Suprapubic skin (tissue), 3 donors: ENCODE results near the gene ABCC8.

Experiments used
- EP300 ChIP-seq: sonication (generic); formaldehyde crosslinking; IDR thresholded peaks from one replicate; pipeline ENCODE4 v1.6.1; 2017; ENCODE audit warnings: antibody characterized with exemption
- POLR2A ChIP-seq, 2 donors: fragments of 450-650 bp; IDR thresholded peaks; one replicate each; pipeline ENCODE4 v1.6.1; 2017; ENCODE audit warnings: antibody characterized with exemption in 2 of 2, mild to moderate bottlenecking in 2 of 2, moderate library complexity in 2 of 2
- TF ChIP-seq, protein P1 (sequence below), 2 donors: fragments of 200-600 bp in 1 of 2; fragments of 450-650 bp in 1 of 2; sonication (generic) in 1 of 2; IDR thresholded peaks; one replicate each; pipeline ENCODE4 v1.5.1; 2016 to 2019; ENCODE audit warnings: antibody characterized with exemption in 2 of 2, mild to moderate bottlenecking in 1 of 2, moderate library complexity in 1 of 2

DNA sequence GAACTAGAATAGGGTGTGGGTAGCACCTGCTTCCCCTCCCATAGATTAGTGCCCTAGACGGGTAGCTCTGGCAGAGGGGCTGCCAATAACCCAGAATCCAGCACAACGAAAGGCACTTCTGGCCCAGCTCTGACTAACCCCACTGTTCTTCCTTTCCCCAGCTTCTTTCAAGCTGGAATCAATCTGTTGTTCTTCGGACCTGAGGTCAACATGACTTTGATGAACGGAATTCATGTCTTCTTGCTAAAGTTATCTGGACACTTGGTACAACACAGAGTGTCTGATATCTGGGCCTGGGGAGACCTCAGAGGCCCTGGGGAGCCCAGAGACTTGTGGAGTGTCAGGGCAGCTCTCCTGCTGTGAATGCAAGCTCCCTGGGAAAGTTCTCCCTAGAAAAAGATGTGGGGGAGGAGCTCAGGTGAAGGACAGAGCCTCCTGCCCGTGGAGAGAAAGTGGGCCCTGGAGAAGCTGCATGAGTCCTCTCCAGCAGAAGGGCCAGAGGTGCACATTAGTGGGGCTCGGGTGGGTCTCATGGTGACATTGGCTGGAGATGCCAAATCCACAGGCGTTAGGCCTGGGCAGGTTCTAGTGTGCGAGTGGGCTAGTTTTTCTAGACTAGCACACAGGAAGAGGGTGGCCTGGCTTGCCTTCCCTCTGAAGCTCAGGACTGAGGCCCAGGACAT is 94.5 kb downstream of the ABCC8 start:
- TF ChIP-seq, protein P1, sequence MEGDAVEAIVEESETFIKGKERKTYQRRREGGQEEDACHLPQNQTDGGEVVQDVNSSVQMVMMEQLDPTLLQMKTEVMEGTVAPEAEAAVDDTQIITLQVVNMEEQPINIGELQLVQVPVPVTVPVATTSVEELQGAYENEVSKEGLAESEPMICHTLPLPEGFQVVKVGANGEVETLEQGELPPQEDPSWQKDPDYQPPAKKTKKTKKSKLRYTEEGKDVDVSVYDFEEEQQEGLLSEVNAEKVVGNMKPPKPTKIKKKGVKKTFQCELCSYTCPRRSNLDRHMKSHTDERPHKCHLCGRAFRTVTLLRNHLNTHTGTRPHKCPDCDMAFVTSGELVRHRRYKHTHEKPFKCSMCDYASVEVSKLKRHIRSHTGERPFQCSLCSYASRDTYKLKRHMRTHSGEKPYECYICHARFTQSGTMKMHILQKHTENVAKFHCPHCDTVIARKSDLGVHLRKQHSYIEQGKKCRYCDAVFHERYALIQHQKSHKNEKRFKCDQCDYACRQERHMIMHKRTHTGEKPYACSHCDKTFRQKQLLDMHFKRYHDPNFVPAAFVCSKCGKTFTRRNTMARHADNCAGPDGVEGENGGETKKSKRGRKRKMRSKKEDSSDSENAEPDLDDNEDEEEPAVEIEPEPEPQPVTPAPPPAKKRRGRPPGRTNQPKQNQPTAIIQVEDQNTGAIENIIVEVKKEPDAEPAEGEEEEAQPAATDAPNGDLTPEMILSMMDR (IDR thresholded peaks at IDR 0.05), result no peak
- no peak for TF ChIP-seq POLR2A (IDR thresholded peaks at IDR 0.05)
- TF ChIP-seq EP300, result no peak
